OCI-M2 (cell line): ENCODE data around the gene TAF11.
"Not testable (repeated sequence)": the region's sequence is repeated elsewhere in the genome, so short reads cannot be mapped to it uniquely, and the experiment has no call there.

Source experiments
- DNase-seq: peaks from one replicate; lab custom pipeline; 2025; ENCODE audit not compliant: unreplicated experiment; lab: John Stamatoyannopoulos, UW

Gene TAF11, protein sequence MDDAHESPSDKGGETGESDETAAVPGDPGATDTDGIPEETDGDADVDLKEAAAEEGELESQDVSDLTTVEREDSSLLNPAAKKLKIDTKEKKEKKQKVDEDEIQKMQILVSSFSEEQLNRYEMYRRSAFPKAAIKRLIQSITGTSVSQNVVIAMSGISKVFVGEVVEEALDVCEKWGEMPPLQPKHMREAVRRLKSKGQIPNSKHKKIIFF

DNA sequence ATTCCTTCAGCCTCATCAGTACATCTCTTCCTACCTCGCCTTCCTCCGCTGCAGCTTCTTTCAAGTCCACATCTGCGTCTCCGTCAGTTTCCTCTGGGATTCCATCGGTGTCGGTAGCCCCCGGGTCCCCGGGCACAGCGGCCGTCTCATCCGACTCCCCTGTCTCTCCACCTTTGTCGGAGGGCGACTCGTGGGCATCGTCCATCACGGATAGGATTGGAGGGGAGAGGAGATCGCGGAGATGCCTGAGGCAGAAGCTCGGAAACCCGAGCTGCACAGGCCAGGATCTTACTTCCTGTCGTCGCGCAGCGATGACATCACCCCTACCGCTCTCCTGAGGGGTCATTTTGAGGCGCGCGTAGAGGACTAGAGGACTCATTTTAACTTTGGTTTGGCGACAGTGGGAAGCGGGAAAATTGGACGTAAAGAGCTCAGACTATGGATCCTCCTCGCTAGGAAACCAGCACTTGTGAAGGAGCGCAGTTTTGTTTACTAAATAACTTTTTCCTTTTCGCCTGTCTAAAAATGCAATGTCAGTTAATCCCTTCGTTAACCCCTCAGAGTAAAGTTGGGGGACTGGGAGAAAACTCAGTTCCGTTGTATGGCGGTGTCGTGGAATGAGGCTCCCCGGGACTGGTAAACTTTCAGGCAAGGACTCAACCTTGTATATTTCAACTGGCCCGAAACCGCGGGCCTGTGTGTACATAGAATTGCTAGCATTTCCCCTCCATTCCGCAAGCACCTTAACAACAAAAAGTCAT lies at the start of gene TAF11:
TSS of gene TAF11 (minus strand) at position 290 of the 761 bp plus-strand sequence. CDS start at position 205, 85 bp downstream.
- DNase-seq, result peak; percentile 86

DNA sequence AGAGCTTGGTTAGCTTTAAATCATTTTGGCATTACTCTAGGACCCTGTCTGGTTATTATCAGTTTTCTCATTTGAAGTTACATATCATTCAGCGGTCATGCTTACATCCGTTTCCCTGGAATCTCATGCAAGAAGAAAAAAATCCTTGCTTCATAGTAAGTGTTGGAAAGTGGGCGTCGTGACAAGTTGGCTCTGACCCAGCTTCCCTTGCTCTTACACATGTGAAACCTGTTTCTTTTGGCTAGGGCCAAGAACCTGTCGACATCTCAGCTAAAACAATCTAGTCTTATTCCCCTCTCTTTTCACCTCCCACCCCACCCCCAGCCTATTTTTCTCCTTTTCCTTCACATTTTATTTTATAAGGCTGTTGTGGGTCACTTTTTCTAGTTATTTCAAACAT lies 46.7 kb upstream of the TAF11 start:
- DNase-seq, result no peak

DNA sequence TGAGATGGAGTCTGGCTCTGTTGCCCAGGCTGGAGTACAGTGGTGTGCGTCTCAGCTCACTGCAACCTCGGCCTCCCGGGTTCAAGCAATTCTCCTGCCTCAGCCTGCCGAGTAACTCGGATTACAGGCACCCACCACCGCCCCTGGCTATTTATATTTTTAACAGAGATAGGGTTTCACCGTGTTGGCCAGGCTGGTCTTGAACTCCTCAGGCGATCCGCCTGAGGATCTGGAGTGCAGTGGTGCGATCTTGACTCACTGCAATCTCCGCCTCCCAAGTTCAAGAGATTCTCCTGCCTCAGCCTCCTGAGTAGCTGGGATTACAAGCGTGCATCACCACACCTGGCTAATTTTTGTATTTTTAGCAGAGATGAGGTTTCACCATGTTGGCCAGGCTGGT lies 44.4 kb upstream of the TAF11 start:
- not testable (repeated sequence) for DNase-seq

DNA sequence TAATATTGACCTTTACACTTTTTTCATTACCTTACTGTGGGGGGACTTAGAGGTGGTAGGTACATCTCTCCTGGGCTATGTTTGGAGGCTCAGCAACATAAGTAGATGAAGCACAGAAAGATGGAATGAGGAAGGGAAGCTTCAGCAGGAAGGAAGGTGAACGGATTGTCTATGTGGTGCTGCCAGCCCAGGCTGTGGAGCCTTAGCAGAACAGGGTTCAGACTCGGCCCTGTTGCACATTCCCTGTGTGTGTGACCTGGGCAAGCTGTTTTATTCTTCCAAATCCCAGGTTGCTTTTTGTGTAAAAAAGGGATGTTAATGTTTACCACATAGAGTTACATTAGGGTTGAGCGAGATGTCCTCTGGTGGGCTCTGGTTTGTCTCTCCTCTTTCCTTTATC lies 42.4 kb upstream of the TAF11 start:
- DNase-seq, result no peak

DNA sequence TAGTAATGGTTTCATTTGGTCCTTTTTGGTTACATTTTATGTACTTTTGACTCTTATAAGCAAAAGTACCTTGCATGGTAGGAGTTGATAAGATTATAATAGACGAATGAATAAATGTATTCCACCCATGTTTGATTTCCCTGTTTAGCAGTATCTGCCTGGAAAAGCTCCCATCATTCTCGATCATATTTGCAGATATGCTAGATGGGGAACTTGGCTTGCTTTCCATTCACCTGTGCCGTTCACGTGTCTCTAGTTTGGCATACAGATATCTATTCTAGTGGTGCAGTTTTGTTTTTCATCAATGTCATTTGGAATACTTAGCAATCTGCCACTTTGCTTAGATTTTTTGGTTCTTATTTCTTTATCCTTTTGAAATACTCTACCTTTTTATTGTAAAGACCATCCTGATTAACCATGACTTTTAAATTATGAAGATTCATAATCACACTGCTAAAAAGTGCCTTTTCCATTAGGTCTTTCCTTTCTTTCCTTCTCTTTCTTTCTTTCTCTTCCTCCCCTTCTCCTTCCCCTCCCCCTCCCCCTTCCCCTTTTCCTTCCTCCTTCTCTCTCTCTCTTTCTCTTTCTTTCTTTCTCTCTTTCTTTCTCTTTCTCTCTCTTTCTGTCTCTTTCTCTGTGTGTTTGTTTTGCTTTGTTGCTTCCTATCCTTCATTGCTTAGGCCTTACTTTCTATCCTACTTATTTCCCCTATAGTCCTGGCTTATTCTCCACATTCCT lies 41.6 kb upstream of the TAF11 start:
- DNase-seq, result no peak

DNA sequence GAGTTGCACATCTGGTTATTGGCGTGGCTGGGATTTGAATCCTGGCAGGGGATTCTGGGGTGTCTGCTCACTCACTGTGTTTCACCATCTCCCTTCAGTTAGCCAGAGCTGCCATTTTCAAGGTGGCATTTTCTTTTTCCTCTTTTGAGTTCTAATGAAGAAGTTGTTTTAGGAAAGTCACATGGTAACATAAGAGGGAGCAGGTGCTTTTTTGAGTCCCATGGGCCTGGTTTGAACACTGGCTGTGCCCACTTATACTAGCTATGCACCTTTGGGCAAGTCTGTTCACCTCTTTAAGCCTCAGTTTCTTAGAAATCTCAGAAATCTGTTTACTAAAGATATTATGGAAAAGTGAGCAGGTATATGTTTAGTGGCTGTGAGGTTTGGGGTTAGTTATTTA lies 40.9 kb upstream of the TAF11 start:
- DNase-seq, result no peak

DNA sequence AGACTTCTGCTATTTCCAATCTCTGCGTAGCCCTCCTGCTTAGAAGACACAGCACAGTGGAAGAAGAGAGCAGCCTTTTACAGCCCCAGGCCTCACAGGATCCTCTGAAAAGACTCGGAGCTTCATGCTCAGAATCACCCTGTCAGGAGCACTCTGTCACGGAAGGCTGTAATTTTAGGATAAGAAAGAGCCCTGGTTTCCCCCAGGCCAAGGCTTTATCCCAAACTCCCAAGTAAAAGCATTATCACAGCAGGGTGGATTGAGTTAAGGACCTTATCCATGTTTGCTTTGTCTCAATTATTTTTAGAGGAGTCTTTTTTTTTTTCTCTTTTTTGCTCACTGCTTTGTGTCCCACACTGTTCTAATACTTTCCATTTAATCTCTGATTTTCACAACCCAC lies 40.4 kb upstream of the TAF11 start:
- no peak for DNase-seq

DNA sequence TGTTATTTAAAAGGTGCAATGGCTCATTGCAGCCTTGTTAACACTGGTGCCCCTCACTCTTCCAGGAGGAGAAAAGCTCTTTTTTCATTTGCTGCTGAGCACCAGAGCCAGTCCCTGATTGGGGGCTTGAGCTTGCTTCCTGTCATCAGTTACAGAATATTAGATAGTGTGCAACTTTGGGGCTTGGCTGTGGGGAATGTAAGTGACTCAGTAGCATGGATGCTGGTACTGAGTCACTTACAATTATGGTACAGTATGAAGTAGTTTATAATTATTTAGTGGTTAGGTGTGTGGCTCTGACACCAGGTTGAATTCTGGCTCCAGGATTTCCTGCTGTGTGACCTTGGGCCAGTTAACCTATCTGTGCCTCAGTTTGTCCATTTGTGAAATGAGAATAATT lies 38.8 kb upstream of the TAF11 start:
- no peak for DNase-seq

DNA sequence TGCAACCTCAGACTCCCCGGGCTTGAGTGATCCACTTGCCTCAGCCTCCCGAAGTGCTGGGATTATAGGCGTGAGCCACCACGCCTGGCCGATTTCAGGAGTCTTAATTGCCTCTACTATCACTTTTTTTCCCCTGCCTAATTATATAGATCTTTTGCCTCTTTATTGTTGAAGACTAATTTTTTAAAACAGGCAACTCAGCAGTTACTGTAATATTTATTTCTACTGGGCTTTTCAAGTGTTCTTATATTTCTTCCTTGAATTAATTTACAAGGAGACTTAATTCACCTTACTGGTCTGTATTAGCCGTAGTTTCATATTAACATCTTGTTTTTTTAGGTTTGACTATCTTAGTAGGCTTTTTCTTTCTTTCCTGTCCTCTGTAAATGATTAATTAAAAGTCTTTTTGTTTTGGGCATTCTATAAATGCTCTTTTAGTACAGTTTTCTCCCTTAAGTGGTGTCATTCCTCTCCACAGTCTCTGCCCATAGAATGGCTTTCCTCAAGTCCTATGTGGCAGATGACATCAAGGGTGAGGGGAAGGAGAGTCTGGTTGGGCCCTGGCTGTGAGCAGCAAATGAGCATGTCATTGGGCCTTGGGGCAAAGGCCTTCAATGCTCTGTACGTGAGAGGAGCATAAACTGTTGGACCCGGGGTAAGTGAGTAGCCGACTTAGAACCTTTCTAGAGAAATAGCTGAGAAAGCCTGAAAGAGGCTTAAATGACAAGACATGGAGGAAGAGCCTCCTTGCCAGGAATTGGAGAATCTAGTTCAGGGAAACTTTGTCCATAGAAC lies 37.2 kb upstream of the TAF11 start:
- DNase-seq, result no peak

DNA sequence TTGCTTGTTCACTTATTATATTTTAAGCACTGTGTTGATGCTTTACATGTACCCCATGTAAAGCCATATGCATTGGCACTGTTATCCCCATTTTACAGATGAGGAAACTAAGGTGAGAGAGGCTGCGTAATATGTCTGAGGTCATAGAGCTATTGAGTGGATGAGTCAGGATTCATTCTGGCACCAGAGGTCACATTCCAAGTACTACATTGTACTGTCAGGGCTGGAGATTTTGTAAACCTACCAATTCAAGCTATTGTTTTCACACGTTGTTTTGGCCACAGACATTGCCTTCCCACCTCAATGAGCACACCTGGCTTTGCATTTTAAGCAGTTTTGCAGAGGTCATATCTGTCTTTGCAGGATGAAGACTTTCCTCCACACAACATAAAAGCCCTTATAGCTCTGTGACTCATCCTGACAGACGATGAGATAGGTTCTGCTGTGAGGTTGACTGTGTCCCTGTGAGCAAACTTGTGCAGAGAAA lies 34.4 kb upstream of the TAF11 start:
- no peak for DNase-seq

DNA sequence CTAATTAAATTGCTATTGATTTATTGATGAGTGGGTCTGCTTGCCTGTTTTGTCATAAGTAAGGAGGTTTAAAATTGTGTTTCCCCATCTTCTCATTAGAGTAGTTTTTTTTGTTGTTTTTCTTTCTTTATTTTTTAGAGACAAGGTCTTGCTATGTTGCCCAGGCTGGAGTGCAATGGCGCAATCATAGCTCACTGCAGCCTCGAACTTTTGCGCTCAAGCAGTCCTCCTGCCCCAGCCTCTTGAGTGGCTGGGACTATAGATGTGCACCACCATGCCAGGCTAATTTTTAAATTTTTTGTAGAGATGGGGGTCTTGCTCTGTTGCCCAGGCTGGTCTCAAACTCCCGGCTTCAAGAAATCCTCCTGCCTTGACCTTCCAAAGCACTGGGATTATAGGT lies 32.3 kb upstream of the TAF11 start:
- no peak for DNase-seq

DNA sequence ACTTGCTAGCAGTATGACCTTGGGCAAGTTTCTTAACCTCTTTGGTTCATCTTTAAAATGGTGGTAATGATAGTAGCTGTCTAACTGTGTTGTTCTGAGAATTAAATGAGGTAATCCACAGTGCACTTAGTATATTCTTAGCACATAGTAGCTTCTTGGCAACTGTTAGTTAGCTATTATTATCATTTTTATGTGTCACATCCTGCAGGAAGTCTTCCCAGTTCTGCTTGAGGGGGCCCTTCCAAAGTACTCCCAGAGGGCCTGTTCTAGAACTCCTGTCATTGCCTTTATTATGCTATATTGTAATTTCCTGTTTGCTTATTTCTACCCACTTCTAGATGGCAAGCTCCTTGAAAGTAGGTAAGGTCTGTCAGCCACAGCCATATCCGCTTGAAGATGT lies 31.8 kb upstream of the TAF11 start:
- DNase-seq, result no peak

DNA sequence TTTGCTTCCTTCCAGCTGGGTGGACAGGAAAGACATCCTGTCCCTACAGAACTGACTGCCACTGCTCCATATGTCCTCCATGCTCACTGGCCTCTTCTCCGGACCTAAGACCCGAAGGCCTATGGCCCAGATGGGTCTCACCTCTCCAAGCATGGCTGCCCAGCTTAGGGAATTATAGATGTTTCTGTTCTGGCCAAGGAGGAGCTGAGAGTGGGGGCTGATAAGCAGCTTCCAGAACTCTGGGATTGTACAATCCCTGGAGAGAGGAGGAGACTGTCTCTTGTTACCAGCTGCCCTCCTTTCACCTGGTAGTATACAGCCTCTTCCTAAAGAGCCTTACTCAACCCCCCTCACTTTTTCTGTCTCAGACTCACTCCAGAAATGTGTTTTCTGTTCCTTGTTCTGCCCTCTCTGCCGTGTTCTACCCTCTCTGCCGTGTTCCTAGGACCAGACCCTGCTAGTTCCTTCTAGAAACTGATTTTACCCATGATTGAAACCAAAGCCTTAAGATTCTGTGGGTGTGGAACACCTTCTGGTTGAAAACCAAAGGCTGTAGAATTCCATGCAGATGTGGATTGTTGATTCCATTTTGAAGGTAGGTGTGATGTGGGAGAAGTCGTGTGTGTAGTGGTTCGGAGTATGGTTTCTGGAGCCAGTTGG lies 29.9 kb upstream of the TAF11 start:
- DNase-seq, result no peak

DNA sequence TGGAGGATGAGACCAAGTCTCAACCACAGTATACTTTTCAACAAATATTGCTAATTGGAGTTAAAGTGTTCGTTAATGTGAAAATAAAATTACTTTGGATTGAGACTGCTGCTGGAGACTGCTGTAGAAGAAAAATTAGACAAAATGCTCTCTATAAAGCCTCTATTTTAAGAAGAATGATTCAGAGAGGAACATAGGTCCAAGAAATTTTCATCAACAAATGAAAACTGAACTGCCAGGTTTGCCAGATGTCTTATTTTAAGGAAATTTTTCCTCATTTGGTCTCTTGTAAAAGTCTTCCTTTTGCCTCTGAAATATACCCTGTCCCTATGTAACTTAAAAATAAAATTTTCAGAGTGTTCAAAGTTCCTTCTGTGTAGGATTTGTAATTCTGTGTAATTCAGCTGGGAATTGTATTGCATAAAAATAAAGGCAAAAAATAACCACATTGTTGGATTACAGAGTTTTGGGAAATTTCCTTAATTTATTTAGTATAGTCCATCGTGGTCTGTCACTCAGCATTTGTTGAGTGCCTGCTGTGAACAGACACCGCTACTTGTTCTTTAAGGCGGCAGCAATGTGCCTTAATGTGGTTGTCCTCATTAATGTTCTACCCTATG lies 28.6 kb upstream of the TAF11 start:
- no peak for DNase-seq

DNA sequence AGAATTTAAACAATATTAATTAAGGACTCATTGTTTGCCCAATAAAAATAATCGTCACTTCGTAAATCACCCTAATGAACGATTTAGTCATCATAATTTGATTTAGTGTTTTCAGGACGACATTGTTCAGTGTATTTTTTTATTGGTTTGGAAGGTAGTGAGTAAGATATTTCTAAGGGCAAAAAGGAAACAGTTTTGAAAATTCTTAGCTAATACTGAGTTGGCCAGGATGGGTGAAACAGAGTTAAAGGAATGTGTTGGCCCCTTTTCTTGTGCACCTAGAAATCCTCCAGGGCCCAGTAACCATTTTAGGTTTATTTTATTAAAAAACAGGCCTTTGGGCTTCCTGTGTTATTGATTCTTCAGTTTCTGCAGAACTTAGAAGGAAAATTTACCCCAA lies 26.5 kb upstream of the TAF11 start:
- DNase-seq, result no peak

DNA sequence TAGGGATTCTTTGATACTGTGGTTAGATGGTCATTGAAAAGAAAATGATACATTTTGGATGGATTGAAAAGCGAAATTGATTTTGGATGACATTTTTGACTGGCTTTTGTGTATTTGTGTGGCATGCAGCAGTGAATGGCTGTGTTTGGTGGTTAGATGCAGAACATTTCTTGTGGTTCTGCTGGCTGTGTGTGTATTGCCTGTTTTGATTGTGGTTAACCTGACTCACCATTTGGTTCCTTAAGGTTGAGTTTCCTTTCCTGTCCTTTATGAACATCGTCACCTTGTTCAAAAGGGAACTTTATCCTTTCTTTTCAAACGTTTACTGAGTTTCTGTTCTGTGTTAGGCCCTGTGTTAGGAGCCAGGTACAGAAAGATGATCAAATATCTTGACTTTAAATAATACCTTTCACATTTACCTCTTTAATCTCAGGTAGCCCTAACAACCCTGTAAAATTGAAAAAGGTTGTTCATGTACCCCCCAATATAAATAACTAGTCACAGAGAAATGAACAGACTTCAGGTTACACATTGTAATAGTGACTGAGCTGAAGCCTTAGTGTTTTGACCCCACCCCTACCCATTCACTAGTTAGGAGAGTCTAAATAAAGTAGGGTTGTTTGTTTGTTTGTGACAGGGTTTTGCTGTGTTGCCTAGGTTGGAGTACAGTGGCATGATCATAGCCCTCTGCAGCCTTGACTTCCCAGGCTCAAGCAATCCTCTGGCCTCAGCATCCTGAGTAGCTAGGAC lies 25.0 kb upstream of the TAF11 start:
- DNase-seq, result no peak

DNA sequence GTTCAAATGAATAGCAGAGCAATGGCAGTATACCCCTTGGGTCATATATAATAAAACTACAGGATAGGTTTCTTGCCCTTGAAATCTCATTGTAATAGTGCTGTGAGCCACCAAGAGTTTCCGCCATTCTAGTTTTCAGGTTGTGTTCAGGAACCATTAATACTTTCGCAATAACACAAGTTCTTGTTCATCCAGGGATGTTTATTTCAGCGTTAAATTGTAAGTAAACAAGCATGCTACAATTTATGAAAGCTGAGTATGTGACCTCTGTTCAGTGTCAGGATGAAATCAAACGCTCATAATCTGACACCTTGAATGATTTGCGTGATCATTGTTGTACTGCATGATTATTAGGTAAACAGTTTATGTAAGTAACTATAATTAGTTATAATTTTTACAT lies 24.0 kb upstream of the TAF11 start:
- no peak for DNase-seq

DNA sequence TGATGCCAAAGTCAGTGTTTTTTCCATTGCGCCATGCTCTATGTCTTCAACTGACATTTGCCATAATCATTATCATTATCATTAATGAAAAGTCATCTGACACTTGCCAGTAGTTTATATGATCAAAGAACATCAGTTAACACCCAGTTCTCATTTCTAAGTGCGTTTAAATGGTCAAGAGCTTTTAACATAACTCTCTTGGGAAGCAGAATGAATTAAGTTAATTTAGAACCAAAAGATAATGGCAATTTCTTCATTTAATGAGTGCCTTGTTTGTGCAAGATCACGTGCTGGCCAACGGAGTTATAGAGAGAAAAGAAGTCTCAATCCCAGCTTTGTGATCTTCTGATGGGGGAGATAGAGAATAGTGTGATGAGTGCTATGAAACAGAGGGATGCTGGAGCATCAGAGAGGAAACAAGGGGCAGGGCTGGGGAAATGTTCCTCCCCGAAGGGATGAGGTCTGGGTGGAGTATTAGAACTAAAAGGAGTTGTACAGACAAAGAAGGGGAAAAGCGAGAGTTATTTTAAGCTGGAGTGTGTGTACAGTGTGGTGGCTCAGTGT lies 21.6 kb upstream of the TAF11 start:
- DNase-seq, result no peak

DNA sequence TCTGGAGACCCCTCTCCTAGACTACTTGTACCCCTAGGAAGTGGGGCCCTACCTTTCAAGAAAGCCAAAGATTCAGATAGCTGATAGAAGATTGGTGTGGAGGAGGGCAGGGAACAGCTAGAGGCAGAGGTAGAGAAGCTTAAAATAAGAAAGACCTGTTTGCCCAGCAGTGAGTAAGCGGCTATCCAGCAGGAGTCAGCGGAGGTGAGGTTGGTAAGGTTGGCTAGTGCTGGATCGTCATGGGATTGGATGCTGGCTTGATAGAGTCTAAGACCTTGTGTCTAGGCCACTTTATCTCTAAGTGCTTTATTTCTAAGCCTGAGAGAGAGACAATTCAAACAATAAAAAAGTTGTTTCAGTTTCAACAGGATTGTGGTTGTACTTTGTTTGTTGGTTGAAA lies 20.4 kb upstream of the TAF11 start:
- DNase-seq, result no peak
